ENCODE measurements around the gene QSOX1. TPM values are rescaled to one million over a fixed set of nuclear protein-coding genes. Genes with fewer than 3 reads are reported as not detected.

The QSOX1 gene
- total RNA-seq, 2 donors from 2014 or later = 395 to 450 TPM

GRCh38 chr1:180186831-180187230, 32.2 kb downstream of the QSOX1 start:
- H3K4me3 ChIP-seq = no peak overlapping the region
- H3K4me1 ChIP-seq = no peaks in the 10 kb centered on the region

DNA sequence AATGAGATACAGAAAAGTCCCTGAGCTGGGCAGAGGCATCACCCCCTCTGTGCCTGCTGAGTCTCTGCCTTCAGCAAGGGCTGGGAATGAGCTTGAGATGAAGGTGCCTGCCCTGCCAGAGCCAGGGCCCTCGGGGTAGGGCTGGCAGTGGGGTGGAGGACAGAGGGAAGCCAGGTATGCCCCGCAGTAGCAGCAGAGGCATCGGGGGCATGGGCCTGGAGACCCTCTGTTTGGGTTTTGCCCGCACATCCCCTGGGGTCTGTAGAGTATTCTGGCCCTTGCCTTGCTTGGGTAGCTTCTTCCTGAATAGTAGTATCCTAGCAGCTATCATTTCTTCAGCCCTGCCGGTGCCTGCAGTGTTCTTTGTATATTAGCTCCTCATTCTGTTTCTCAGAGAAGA, 33.0 kb downstream of the QSOX1 start:
- no peak overlapping the region for H3K27ac ChIP-seq
- no peak for DNase-seq
- no peaks in the 10 kb centered on the region for H3K4me1 ChIP-seq
- intact Hi-C loops (cut with DNase I) = loop anchor here (5.0 kb wide), 2 partner anchors 230 to 295 kb away; no protein-coding TSS in a partner anchor
- TF ChIP-seq, protein P1, sequence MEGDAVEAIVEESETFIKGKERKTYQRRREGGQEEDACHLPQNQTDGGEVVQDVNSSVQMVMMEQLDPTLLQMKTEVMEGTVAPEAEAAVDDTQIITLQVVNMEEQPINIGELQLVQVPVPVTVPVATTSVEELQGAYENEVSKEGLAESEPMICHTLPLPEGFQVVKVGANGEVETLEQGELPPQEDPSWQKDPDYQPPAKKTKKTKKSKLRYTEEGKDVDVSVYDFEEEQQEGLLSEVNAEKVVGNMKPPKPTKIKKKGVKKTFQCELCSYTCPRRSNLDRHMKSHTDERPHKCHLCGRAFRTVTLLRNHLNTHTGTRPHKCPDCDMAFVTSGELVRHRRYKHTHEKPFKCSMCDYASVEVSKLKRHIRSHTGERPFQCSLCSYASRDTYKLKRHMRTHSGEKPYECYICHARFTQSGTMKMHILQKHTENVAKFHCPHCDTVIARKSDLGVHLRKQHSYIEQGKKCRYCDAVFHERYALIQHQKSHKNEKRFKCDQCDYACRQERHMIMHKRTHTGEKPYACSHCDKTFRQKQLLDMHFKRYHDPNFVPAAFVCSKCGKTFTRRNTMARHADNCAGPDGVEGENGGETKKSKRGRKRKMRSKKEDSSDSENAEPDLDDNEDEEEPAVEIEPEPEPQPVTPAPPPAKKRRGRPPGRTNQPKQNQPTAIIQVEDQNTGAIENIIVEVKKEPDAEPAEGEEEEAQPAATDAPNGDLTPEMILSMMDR (IDR thresholded peaks at IDR 0.05) = no peak
- no peaks in the 10 kb centered on the region for H3K27me3 ChIP-seq
- H3K9ac ChIP-seq (ENCODE audit: low read depth in 2 of 2, low read length in 2 of 2) = no peak overlapping the region
- peaks cover 18% of the 10 kb centered on the region for H3K36me3 ChIP-seq
- H3K9me3 ChIP-seq = no peaks in the 10 kb centered on the region
- H3K4me3 ChIP-seq = no peak overlapping the region

More at GRCh38 chr1:180186831-180187230, 32.2 kb downstream of the QSOX1 start:
- no peak overlapping the region for H3K27ac ChIP-seq
- peaks cover 26% of the 10 kb centered on the region for H3K36me3 ChIP-seq
- intact Hi-C loops (cut with DNase I) = loop anchor here (5.0 kb wide), 2 partner anchors 230 to 295 kb away; no protein-coding TSS in a partner anchor
- H3K27me3 ChIP-seq = no peaks in the 10 kb centered on the region
- TF ChIP-seq, protein P1 (IDR thresholded peaks at IDR 0.05) = no peak
- DNase-seq = no peak
- no peak overlapping the region for H3K9ac ChIP-seq (ENCODE audit: low read depth in 2 of 2, low read length in 2 of 2)
- no peaks in the 10 kb centered on the region for H3K9me3 ChIP-seq

GRCh38 chr1:180188091-180188506, 33.4 kb downstream of the QSOX1 start:
- Histone ChIP-seq H3K27me3 (no peaks in the 10 kb centered on the region), H3K36me3 (peaks cover 14% of the 10 kb centered on the region), H3K4me3 (no peak overlapping the region)

DNA sequence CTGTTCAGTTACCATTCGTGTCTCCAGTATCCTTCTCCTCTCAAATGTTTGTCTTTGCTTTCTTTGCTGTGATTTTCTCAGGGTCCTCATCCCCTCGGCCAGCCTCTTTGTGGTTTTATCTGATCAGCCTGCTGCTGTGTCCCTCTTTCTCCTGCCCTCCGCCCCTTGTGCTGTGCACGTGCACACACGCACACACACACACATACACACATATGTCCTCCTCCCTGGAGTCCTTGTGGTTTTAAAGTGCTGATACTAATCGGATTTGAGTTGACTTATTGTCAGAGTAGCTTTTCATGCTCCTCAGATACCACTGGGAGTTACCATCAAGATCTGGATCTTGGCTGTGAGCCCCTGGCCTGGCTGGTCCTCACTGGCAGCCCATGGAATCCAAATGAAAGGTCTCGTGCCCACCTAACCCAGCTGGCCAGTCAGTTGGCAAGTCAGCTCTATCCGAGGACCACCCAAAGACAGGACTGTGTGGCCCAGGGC, 34.1 kb downstream of the QSOX1 start:
- DNase-seq = no peak
- no peak overlapping the region for H3K9ac ChIP-seq (ENCODE audit: low read depth in 2 of 2, low read length in 2 of 2)
- H3K27me3 ChIP-seq = no peaks in the 10 kb centered on the region
- H3K27ac ChIP-seq = no peak overlapping the region
- H3K4me3 ChIP-seq = no peak overlapping the region
- TF ChIP-seq, protein P1 (IDR thresholded peaks at IDR 0.05) = no peak
- intact Hi-C loops (cut with DNase I) = loop anchor here (5.0 kb wide), 2 partner anchors 229 to 294 kb away; no protein-coding TSS in a partner anchor
- H3K9me3 ChIP-seq = no peaks in the 10 kb centered on the region
- H3K4me1 ChIP-seq = no peaks in the 10 kb centered on the region
- peaks cover 13% of the 10 kb centered on the region for H3K36me3 ChIP-seq

More at GRCh38 chr1:180188091-180188506, 33.4 kb downstream of the QSOX1 start:
- peak; percentile 71 for DNase-seq
- TF ChIP-seq, protein P1 (IDR thresholded peaks at IDR 0.05) = peak; percentile 44
- intact Hi-C loops (cut with DNase I) = loop anchor here (5.0 kb wide), 2 partner anchors 229 to 294 kb away; no protein-coding TSS in a partner anchor
- Histone ChIP-seq H3K4me1 (no peaks in the 10 kb centered on the region), H3K9me3 (no peaks in the 10 kb centered on the region), H3K9ac (ENCODE audit: low read depth in 2 of 2, low read length in 2 of 2) (no peak overlapping the region), H3K27ac (no peak overlapping the region)

DNA sequence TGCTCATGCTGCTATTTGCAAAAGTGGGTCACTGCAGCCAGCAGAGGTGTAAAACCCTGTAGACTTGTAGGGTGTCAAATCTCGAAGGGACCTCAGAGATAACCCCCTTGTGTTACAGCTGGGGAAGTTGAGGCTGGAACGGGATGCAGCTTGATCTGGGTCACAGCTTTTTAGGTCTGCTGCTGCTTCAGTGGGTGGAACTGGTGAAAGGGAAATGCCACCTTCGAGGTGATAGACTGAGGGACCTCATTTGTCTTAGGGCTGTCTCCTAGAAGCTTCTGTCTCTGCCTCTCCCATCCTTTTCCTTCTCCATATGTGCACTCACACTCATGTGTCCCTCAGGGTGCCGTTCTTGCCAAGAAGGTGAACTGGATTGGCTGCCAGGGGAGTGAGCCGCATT, 35.4 kb downstream of the QSOX1 start:
- peaks cover 6% of the 10 kb centered on the region for H3K36me3 ChIP-seq
- no peak for DNase-seq

More for the DNA sequence above, 35.4 kb downstream of the QSOX1 start:
- H3K9ac ChIP-seq (ENCODE audit: low read depth in 2 of 2, low read length in 2 of 2) = no peak overlapping the region
- H3K27me3 ChIP-seq = no peaks in the 10 kb centered on the region
- no peak overlapping the region for H3K27ac ChIP-seq
- no peak overlapping the region for H3K4me3 ChIP-seq
- H3K9me3 ChIP-seq = no peaks in the 10 kb centered on the region
- intact Hi-C loops (cut with DNase I) = no loop called here
- TF ChIP-seq, protein P1 (IDR thresholded peaks at IDR 0.05) = no peak
- no peaks in the 10 kb centered on the region for H3K4me1 ChIP-seq
